B cell (primary cell): Measurements from ENCODE around the gene EPB41. TPM values are rescaled to one million over a fixed set of nuclear protein-coding genes. Genes with fewer than 3 reads are reported as not detected.

Experiments used
- ATAC-seq: fragments of 200-7000 bp; cut with Tn5 transposase; one replicate; pipeline ENCODE4 v1.10.0; 2021; ENCODE audit warnings: low read depth, mild to moderate bottlenecking, moderate number of reproducible peaks, moderate library complexity
- CTCF ChIA-PET: fragments of 350-600 bp; sonication (Branson Sonifier 250); formaldehyde crosslinking; loops from one replicate; lab custom pipeline; 2021; ENCODE audit warnings: antibody characterized with exemption, inconsistent platforms; lab: Charles Lee
- POLR2A ChIA-PET: fragments of 350-600 bp; sonication (Branson Sonifier 250); formaldehyde crosslinking; loops from one replicate; lab custom pipeline; 2021; ENCODE audit warnings: antibody characterized with exemption; lab: Charles Lee
- DNase-seq: peaks from one replicate; pipeline ENCODE4 v3.0.0; 2013
- H2AFZ ChIP-seq: 2 replicates; pipeline ENCODE4 v1.6.1; 2012; ENCODE audit warnings: mild to moderate bottlenecking, low read depth, low read length; ENCODE audit not compliant: insufficient read depth, poor library complexity, severe bottlenecking
- H3K27ac ChIP-seq, 2 donors: 1 replicate in 1 of 2; 2 replicates in 1 of 2; pipeline ENCODE4 v1.5.1; 2012 to 2013; ENCODE audit warnings: low read length in 2 of 2, mild to moderate bottlenecking in 2 of 2, moderate library complexity in 1 of 2
- H3K27me3 ChIP-seq, 4 experiments: fragments of 200-600 bp in 1 of 4; sonication (generic) in 1 of 4; replicated peaks in 1 of 4; 1 replicate in 2 of 4; 2 replicates in 2 of 4; pipeline versions ENCODE4 v1.6.1 to v1.7.0; 2013 to 2016; ENCODE audit warnings: low read length in 3 of 4, mild to moderate bottlenecking in 2 of 4, mixed read lengths in 1 of 4, moderate library complexity in 1 of 4; ENCODE audit not compliant: insufficient read depth in 4 of 4, control insufficient read depth in 3 of 4; ENCODE audit errors: control extremely low read depth in 1 of 4
- H3K36me3 ChIP-seq, 2 experiments: replicated peaks in 1 of 2; 1 replicate in 1 of 2; 2 replicates in 1 of 2; pipeline versions ENCODE4 v1.6.1 to v1.7.1; 2013; ENCODE audit warnings: low read length in 1 of 2; ENCODE audit not compliant: insufficient read depth in 2 of 2, control insufficient read depth in 1 of 2; ENCODE audit errors: control extremely low read depth in 1 of 2, extremely low read depth in 1 of 2
- H3K4me1 ChIP-seq, 2 donors: fragments of 200-600 bp in 1 of 2; sonication (generic) in 1 of 2; 1 replicate in 1 of 2; 2 replicates in 1 of 2; pipeline versions ENCODE4 v1.5.1 to v1.6.1; 2013 to 2017; ENCODE audit warnings: low read length in 2 of 2; ENCODE audit not compliant: control insufficient read depth in 2 of 2, insufficient read depth in 2 of 2
- H3K4me2 ChIP-seq: replicated peaks from 2 replicates; pipeline ENCODE3; 2012; ENCODE audit warnings: mild to moderate bottlenecking, low read depth, low read length; ENCODE audit not compliant: poor library complexity, severe bottlenecking
- H3K4me3 ChIP-seq, 5 experiments: fragments of 200-600 bp in 1 of 5; sonication (generic) in 1 of 5; 1 replicate in 3 of 5; 2 replicates in 2 of 5; pipeline versions ENCODE4 v1.5.1 to v1.7.0; 2011 to 2016; ENCODE audit warnings: low read length in 4 of 5, mild to moderate bottlenecking in 4 of 5, low read depth in 2 of 5, control low read depth in 1 of 5, moderate library complexity in 1 of 5; ENCODE audit not compliant: insufficient read depth in 1 of 5; ENCODE audit errors: control extremely low read depth in 1 of 5, extremely low read depth in 1 of 5
- H3K79me2 ChIP-seq: fragments of 200-600 bp; sonication (generic); one replicate; pipeline ENCODE4 v1.6.0; 2016; ENCODE audit warnings: low read length; ENCODE audit not compliant: control insufficient read depth, insufficient read depth
- H3K9ac ChIP-seq: fragments of 200-600 bp; sonication (generic); 2 replicates; pipeline ENCODE4 v1.6.1; 2017; ENCODE audit warnings: mild to moderate bottlenecking, low read length, moderate library complexity
- H3K9me3 ChIP-seq, 3 donors: one replicate each; pipeline versions ENCODE4 v1.6.1 to v1.7.1; 2013; ENCODE audit warnings: low read length in 2 of 3; ENCODE audit not compliant: control insufficient read depth in 2 of 3, insufficient read depth in 1 of 3; ENCODE audit errors: control extremely low read depth in 1 of 3
- H4K20me1 ChIP-seq: 2 replicates; pipeline ENCODE4 v1.6.0; 2012; ENCODE audit warnings: mild to moderate bottlenecking, low read length; ENCODE audit not compliant: insufficient read depth, control insufficient read depth, poor library complexity, severe bottlenecking
- H3K27ac Mint-ChIP-seq: one replicate; pipeline ENCODE4 v1.8.0; 2021; ENCODE audit warnings: mixed read lengths
- H3K27me3 Mint-ChIP-seq: one replicate; pipeline ENCODE4 v1.8.0; 2021; ENCODE audit warnings: mixed read lengths
- H3K4me1 Mint-ChIP-seq: one replicate; pipeline ENCODE4 v1.8.0; 2021; ENCODE audit warnings: mixed read lengths
- H3K4me3 Mint-ChIP-seq: one replicate; pipeline ENCODE4 v1.8.0; 2021; ENCODE audit warnings: mixed read lengths
- H3K9me3 Mint-ChIP-seq: one replicate; pipeline ENCODE4 v1.8.0; 2022; ENCODE audit warnings: mixed read lengths; ENCODE audit not compliant: insufficient read depth
- EZH2 ChIP-seq: IDR thresholded peaks from 2 replicates; pipeline ENCODE4 v1.6.1; 2012; ENCODE audit warnings: borderline replicate concordance, low read depth, mild to moderate bottlenecking, moderate library complexity, low read length; ENCODE audit not compliant: insufficient read depth, poor library complexity, severe bottlenecking
- WGBS: methylation state at CpG from one replicate; pipeline ENCODE4 v1.1.5; 2013; ENCODE audit warnings: missing lambda C conversion rate; ENCODE audit not compliant: insufficient coverage; 5-methylcytosine and 5-hydroxymethylcytosine counted together
- intact Hi-C: fragments of 100-400 bp; cut with micrococcal nuclease; formaldehyde crosslinking; loops from one replicate; pipeline ENCODE4 v1.10.0; 2022
- polyA plus RNA-seq: library from polyadenylated mRNA; depleted of rRNA; stranded (reverse); fragments of >200 nt; gene quantifications from 2 replicates; pipeline ENCODE4 v1.2.3, GENCODE V29; 2012
- total RNA-seq, 2 donors: library from RNA; stranded (reverse); fragments of 120-200 nt in 1 of 2; gene quantifications; 1 replicate in 1 of 2; 2 replicates in 1 of 2; pipeline versions ENCODE4 v1.2.3 to v1.2.4, GENCODE V29; 2013 to 2022
- TF ChIP-seq, protein P1 (sequence below): fragments of 200-600 bp; IDR thresholded peaks from one replicate; pipeline ENCODE4 v1.8.0; 2022; ENCODE audit warnings: antibody characterized with exemption, mild to moderate bottlenecking

EPB41 gene
- total and polyA plus RNA-seq, 2 donors (not counting 1 experiment from before 2014, with no cell fraction given) = 45.8 to 186 TPM

DNA sequence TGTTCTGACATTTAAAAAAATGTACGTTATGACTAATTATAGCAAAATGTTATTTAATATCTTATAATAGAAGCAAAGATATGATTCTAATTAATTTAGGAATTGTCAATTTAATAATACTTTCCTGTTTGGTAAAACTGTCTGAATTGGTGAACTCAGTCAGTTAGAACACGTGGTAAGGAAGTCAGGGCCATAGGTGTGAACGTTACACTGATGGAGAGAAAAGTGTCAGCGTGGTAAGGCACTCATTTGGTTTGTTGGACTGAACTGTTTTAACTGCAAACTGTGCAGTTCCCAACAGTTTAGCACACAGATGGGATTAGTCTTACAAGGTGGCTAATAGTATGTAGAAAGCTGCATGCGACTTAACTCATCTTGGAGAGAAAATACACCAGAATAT, 102.9 kb downstream of the EPB41 start:
- H3K9ac ChIP-seq = no peak overlapping the region
- 81% methylated on average over 3 of the region's 5 CpGs for WGBS
- no peak for TF ChIP-seq EZH2
- TF ChIP-seq, protein P1, sequence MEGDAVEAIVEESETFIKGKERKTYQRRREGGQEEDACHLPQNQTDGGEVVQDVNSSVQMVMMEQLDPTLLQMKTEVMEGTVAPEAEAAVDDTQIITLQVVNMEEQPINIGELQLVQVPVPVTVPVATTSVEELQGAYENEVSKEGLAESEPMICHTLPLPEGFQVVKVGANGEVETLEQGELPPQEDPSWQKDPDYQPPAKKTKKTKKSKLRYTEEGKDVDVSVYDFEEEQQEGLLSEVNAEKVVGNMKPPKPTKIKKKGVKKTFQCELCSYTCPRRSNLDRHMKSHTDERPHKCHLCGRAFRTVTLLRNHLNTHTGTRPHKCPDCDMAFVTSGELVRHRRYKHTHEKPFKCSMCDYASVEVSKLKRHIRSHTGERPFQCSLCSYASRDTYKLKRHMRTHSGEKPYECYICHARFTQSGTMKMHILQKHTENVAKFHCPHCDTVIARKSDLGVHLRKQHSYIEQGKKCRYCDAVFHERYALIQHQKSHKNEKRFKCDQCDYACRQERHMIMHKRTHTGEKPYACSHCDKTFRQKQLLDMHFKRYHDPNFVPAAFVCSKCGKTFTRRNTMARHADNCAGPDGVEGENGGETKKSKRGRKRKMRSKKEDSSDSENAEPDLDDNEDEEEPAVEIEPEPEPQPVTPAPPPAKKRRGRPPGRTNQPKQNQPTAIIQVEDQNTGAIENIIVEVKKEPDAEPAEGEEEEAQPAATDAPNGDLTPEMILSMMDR = no peak
- no peak overlapping the region for H3K4me3 ChIP-seq
- no peak overlapping the region for H3K27ac ChIP-seq
- CTCF ChIA-PET = interaction anchor here (0.5 kb wide), 1 partner anchor 373 kb away, joined by 6 read pairs; no protein-coding TSS in a partner anchor
- peaks cover 3% of the 10 kb centered on the region for H3K79me2 ChIP-seq
- no peaks in the 10 kb centered on the region for H4K20me1 ChIP-seq
- no peak overlapping the region for H2AFZ ChIP-seq
- no peaks in the 10 kb centered on the region for H3K9me3 ChIP-seq
- H3K27ac Mint-ChIP-seq = no peak overlapping the region
- POLR2A ChIA-PET = no interaction called here
- ATAC-seq (no peak), DNase-seq (no peak)
- H3K4me1 ChIP-seq = no peaks in the 10 kb centered on the region
- no peaks in the 10 kb centered on the region for H3K4me1 Mint-ChIP-seq
- no peak overlapping the region for H3K4me2 ChIP-seq
- H3K36me3 ChIP-seq = peaks cover 7 to 37% of the 10 kb centered on the region in 2 experiments
- no peak overlapping the region for H3K4me3 Mint-ChIP-seq
- no peaks in the 10 kb centered on the region for H3K27me3 ChIP-seq
- intact Hi-C loops = no loop called here
- no peaks in the 10 kb centered on the region for H3K9me3 Mint-ChIP-seq
- H3K27me3 Mint-ChIP-seq = no peaks in the 10 kb centered on the region

DNA sequence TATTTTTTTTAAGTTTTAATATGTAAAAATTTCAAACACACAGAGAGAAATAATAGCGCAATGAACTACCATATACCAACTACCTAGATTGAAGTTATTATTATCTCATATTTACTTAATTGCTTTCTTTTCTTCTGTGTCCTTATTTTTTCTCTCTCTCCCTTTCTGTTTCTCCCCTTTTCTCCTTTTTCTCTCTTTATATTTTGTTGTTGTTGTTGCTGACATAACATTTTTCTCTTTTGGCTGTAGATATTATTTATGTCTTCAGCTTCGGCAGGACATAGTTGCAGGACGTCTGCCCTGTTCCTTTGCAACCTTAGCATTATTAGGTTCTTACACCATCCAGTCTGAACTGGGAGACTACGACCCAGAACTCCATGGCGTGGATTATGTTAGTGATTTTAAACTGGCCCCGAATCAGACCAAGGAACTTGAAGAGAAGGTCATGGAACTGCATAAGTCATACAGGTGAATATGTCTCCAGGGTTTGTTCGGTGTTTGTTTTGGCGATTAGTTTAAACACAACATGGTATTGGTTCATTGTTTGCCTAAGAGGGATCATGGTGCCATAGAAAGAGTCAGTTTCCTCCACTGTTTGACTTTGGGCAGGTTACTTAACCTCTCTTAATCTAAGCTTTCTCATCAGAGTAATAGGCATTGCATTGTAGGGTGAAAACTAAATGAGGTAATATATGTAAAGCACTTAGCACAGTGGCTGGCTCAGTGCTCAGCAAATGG, 103.8 kb downstream of the EPB41 start:
- Mint-ChIP-seq H3K9me3 (no peaks in the 10 kb centered on the region), H3K4me1 (no peaks in the 10 kb centered on the region), H3K4me3 (no peak overlapping the region), H3K27ac (no peak overlapping the region), H3K27me3 (no peaks in the 10 kb centered on the region)
- Histone ChIP-seq H3K36me3 (peaks cover 7 to 35% of the 10 kb centered on the region in 2 experiments), H3K4me3 (no peak overlapping the region), H4K20me1 (no peaks in the 10 kb centered on the region), H3K27me3 (no peaks in the 10 kb centered on the region), H3K27ac (no peak overlapping the region), H3K9me3 (no peaks in the 10 kb centered on the region), H3K79me2 (peaks cover 3% of the 10 kb centered on the region), H3K9ac (no peak overlapping the region), H3K4me2 (no peak overlapping the region), H2AFZ (no peak overlapping the region), H3K4me1 (no peaks in the 10 kb centered on the region)
- CTCF ChIA-PET = interaction anchor here (0.5 to 1.0 kb wide), 3 partner anchors 134 to 374 kb away, joined by 3 to 6 read pairs (median 4); no protein-coding TSS in a partner anchor
- ATAC-seq (no peak), DNase-seq (no peak)
- POLR2A ChIA-PET = interaction anchor here (0.5 kb wide), 1 partner anchor 140 kb away, joined by 9 read pairs; no protein-coding TSS in a partner anchor
- intact Hi-C loops = no loop called here
- 100% methylated on average over 4 of the region's 8 CpGs for WGBS
- no peak for TF ChIP-seq EZH2
- TF ChIP-seq, protein P1 = no peak
